Measurements from ENCODE around the gene C9orf50. TPM values are rescaled to one million over a fixed set of nuclear protein-coding genes. Genes with fewer than 3 reads are reported as not detected.
A peak's percentile ranks its signal among the peaks of the same experiment; 100 is the strongest.

The C9orf50 gene
- total RNA-seq, 1 donor: not detected

DNA sequence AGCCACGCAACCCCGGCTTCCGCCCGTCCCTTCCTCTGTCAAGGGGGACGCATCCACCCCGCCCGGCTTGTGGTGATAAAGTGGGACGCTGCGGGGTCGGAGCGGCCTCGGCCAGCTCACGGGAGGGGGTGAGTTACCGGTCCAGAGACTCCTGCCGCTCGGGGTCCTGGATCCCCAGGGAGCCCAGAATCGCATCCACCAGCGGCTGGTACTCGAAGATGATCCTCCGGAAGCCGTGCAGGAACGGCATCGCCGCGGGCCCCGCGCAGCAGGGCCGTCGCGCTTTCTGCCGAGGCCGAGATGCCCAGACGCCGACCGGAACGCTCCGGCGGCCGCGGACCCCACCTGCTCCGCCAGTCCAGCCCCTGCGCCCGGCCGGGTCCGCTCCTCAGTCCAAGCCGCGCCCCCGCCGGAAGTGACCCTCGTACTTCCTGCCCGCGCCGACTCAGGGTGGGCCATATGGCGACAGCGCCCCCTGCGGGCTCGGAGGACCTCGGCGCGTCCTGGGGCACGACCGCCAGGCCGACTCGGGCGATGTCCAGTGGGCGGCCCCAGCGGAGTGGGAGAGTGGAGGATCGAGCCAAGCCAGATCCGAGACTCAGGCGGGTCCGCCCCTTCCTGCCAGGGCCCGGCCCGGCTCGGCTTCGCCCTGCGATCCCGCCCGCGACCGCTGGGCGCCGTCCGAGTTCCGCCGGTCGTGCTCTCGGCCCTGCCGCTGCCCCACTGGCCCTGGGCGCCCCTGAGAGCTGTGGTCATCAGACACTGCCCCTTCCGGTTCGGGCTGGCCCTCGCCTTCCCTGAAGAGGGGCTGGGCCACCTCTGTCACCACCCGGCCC, 21.1 kb upstream of the C9orf50 start, which contains the start of gene ASB6:
ASB6 (minus strand) TSS at position 402 of the 836 bp plus-strand sequence; CDS start at position 250, 152 bp downstream.
- H3K4me3 ChIP-seq (ENCODE audit: low read depth, low read length): peak within 1 kb of the TSS; percentile 96
- peak; percentile 97 for DNase-seq (ENCODE audit: low read depth)
- TF ChIP-seq, protein P1, sequence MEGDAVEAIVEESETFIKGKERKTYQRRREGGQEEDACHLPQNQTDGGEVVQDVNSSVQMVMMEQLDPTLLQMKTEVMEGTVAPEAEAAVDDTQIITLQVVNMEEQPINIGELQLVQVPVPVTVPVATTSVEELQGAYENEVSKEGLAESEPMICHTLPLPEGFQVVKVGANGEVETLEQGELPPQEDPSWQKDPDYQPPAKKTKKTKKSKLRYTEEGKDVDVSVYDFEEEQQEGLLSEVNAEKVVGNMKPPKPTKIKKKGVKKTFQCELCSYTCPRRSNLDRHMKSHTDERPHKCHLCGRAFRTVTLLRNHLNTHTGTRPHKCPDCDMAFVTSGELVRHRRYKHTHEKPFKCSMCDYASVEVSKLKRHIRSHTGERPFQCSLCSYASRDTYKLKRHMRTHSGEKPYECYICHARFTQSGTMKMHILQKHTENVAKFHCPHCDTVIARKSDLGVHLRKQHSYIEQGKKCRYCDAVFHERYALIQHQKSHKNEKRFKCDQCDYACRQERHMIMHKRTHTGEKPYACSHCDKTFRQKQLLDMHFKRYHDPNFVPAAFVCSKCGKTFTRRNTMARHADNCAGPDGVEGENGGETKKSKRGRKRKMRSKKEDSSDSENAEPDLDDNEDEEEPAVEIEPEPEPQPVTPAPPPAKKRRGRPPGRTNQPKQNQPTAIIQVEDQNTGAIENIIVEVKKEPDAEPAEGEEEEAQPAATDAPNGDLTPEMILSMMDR (IDR thresholded peaks at IDR 0.05; ENCODE audit: insufficient read depth, low read depth, low read length): peak; percentile 90

DNA sequence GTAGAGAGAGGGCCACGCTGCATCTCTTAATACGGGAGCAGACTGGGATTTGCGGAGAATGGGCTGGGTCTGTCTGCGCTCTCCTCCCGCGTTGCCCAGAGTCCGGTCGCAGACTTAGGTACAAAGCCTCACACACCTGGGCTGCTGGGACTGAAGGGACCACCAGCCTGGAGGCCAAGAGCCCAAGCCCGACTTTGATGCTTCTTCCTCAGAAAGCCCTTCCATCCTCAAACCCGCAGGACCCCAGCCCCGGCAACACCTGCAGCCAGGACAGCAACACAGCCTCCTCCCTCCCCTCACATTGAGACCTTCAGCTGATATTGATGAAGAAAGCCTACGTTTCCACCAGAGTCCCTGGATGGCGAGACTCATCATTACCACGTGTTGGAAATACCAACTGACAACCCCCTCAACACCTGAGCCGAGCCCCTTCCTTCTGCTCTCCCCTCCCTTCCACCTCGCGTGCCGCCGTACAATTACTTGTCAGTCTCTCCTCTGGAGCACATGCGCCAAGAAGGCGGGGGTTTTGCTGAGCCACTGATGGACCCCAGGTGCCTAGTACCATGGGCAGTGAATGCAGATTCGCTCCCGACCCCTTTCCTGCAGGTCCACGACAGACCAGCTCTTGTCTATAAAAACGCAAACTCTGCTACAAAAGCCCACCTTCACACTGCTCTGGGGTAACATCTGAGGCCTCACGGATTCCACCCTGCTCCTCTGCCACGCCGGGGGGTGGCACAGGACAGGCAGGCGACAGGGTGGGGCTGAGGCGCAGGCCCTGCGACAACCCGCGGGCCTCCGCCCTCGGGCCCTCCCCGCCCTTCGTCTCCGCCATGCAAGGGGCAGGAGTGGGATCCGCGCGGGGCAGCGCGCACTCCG, 20.2 kb upstream of the C9orf50 start:
- TF ChIP-seq, protein P1 (IDR thresholded peaks at IDR 0.05; ENCODE audit: insufficient read depth, low read depth, low read length): no peak
- peak overlapping the region; percentile 96 for H3K4me3 ChIP-seq (ENCODE audit: low read depth, low read length)
- no peak for DNase-seq (ENCODE audit: low read depth)

DNA sequence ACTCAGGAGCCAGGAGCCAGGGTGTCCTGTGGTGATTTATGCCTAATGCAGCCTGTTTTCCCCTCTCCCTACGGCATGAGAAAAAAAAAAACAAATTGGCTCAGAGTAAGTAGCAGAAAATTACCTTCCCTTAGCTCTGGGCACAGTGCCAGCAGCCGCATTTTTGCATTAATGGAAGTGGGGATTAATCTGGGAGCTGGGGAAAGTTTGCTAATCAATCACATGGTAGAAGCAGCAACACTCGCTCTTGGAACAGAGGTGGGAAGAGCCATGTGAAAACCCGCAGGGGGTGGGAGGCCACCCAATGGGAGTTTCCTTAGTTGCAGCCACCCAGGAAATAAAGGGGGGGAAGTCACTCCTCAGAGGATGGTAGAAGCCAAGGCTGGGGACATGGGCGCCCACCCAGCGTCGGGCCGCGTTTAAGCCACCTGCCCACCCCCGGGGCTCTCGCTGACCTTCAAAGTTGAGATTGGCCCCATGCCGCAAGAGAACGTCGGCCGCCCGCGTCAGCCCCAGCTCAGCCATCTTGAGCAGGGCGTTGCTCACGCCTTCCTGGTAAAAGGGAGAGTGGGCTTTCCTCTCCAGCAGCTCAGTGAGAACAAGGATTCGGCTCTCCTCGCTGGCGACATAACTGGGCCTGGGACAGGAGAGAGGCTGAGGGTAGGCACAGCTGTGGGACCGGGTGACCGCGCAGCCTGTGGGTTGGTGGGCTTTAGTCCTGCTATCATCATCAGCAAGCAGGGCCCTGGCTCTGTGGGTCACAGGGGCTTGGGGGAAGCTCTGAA, 19.4 kb upstream of the C9orf50 start:
- peak overlapping the region; percentile 96 for H3K4me3 ChIP-seq (ENCODE audit: low read depth, low read length)
- TF ChIP-seq, protein P1 (IDR thresholded peaks at IDR 0.05; ENCODE audit: insufficient read depth, low read depth, low read length): no peak
- peak; percentile 34 for DNase-seq (ENCODE audit: low read depth)

DNA sequence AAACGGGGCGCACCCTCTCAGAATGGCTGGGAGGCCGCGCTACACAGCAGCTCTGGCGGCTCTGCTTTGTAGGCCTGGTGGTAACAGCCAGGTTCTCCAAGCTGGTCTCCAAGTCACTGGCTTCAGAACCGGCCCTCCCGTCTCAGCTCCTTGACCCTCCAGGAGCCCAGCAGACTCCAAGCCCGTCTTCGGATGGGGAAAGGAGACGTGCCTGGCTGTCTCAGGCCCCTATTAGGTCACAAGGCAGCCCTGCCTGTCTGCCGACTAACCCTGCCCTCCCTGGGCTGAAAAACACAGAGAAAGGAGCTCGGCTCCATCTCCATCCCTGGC, 18.8 kb upstream of the C9orf50 start:
- DNase-seq (ENCODE audit: low read depth): no peak
- TF ChIP-seq, protein P1 (IDR thresholded peaks at IDR 0.05; ENCODE audit: insufficient read depth, low read depth, low read length): no peak
- no peak overlapping the region for H3K4me3 ChIP-seq (ENCODE audit: low read depth, low read length)

DNA sequence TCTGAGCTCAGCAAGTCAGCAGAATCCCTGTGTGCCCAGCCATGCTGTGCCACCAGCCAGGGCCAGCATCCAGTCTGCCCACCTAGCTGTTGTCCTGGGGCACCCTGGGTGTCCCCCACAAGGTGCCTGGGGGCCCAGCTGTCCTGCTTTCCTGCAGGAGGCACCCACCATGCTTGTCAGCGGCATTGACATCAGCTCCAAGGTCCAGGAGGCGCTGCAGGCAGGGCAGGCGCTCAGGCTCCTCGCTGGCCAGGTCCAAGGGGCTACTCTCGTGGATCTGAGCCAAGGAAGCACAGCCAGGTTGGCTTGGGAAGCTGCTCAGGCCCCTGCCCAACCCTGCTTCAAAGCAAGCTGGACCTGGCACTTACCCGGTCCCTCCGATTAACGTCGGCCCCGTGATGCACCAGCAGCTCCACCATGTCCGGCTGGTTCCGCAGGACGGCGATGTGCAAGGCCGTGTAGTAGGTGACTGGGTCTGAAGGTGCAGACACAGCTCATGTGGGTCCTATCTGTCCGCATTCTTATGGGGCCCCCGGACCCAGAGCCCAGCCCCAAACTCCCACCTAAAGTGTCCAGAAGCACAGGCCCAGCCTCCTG, 18.2 kb upstream of the C9orf50 start:
- DNase-seq (ENCODE audit: low read depth): no peak
- TF ChIP-seq, protein P1 (IDR thresholded peaks at IDR 0.05; ENCODE audit: insufficient read depth, low read depth, low read length): no peak
- no peak overlapping the region for H3K4me3 ChIP-seq (ENCODE audit: low read depth, low read length)

Measured in fibroblast of villous mesenchyme (primary cell).